GM12878 (cell line): Measurements from ENCODE around the gene ELF2. TPM values are rescaled to one million over a fixed set of nuclear protein-coding genes. Genes with fewer than 3 reads are reported as not detected.

ENCODE experiments used
- BMI1 ChIP-seq: fragments of 450-650 bp; IDR thresholded peaks from 2 replicates; pipeline ENCODE4 v1.6.1; 2016; ENCODE audit warnings: mild to moderate bottlenecking, moderate library complexity, borderline replicate concordance
- CEBPB ChIP-seq, 2 experiments: fragments of 150-350 bp in 1 of 2; IDR thresholded peaks; 2 replicates each; pipeline ENCODE4 v1.6.1; 2012 to 2014; ENCODE audit warnings: low read depth in 2 of 2, low read length in 2 of 2, borderline replicate concordance in 1 of 2, inconsistent platforms in 1 of 2
- IKZF2 ChIP-seq, 2 experiments: fragments of 450-650 bp; IDR thresholded peaks; 2 replicates each; pipeline ENCODE4 v1.6.1; 2017; ENCODE audit warnings: mild to moderate bottlenecking in 2 of 2, moderate library complexity in 2 of 2
- MYB ChIP-seq: fragments of 150-350 bp; IDR thresholded peaks from 2 replicates; pipeline ENCODE4 v1.6.1; 2014; ENCODE audit warnings: mild to moderate bottlenecking, low read depth, low read length, borderline replicate concordance
- MYC ChIP-seq: IDR thresholded peaks from 2 replicates; pipeline ENCODE4 v1.6.1; 2011; ENCODE audit warnings: mild to moderate bottlenecking, low read length, moderate library complexity, inconsistent platforms; ENCODE audit not compliant: insufficient read depth, insufficient replicate concordance, insufficient read length, severe bottlenecking
- PAX5 ChIP-seq: IDR thresholded peaks from 2 replicates; pipeline ENCODE4 v1.6.1; 2011; ENCODE audit warnings: low read depth, low read length, borderline replicate concordance
- PAX8 ChIP-seq: fragments of 450-650 bp; IDR thresholded peaks from 2 replicates; pipeline ENCODE4 v1.6.1; 2017; ENCODE audit warnings: mild to moderate bottlenecking, moderate library complexity
- POLR2AphosphoS2 ChIP-seq: IDR thresholded peaks from 2 replicates; pipeline ENCODE4 v1.6.1; 2011; ENCODE audit warnings: low read depth, mild to moderate bottlenecking, low read length, improper control_type of control experiment, moderate library complexity
- RUNX3 ChIP-seq: IDR thresholded peaks from 2 replicates; pipeline ENCODE4 v1.6.1; 2012; ENCODE audit warnings: low read length, inconsistent platforms
- YY1 ChIP-seq: IDR thresholded peaks from 2 replicates; pipeline ENCODE4 v1.6.1; 2011; ENCODE audit warnings: low read depth, mild to moderate bottlenecking, low read length
- ZZZ3 ChIP-seq: IDR thresholded peaks from 2 replicates; pipeline ENCODE4 v1.6.1; 2011; ENCODE audit warnings: low read depth; ENCODE audit not compliant: control insufficient read depth, insufficient read length
- polyA plus RNA-seq, 11 experiments: library from polyadenylated mRNA; depleted of rRNA in 4 of 11; unstranded in 6 of 11; stranded (reverse) in 5 of 11; fragments of >200 nt; fragmentation: Nextera tagmentation in 4 of 11; fragmentation: Illumina TruSeq in 1 of 11; extraction: Ambion mirVana in 4 of 11; extraction: Trizol in 1 of 11; gene quantifications; 1 replicate in 1 of 11; 2 replicates in 10 of 11; pipeline versions ENCODE4 v1.2.1 to v1.2.3, GENCODE V29; 2011 to 2016; ENCODE audit warnings: inconsistent platforms in 2 of 11, missing spikeins in 2 of 11, low read depth in 1 of 11
- total RNA-seq, 4 experiments: library from RNA; depleted of rRNA in 3 of 4; stranded (reverse); fragments of >200 nt in 3 of 4; fragmentation: Illumina TruSeq in 1 of 4; extraction: Trizol in 1 of 4; gene quantifications; 2 replicates each; pipeline versions ENCODE4 v1.2.1 to v1.2.3, GENCODE V29; 2013 to 2021
- TF ChIP-seq, protein P1 (sequence below): fragments of 450-650 bp; formaldehyde crosslinking; IDR thresholded peaks from 2 replicates; pipeline ENCODE4 v1.5.0; 2022; ENCODE audit warnings: mild to moderate bottlenecking, missing genetic modification characterization
- TF ChIP-seq, protein P2 (sequence below): IDR thresholded peaks from 2 replicates; pipeline ENCODE4 v1.6.1; 2011; ENCODE audit warnings: low read depth, mild to moderate bottlenecking, low read length, moderate library complexity, borderline replicate concordance; ENCODE audit errors: extremely low read depth
- TF ChIP-seq, protein P3 (sequence below): fragments of 450-650 bp; IDR thresholded peaks from 2 replicates; pipeline ENCODE4 v1.6.1; 2016; ENCODE audit warnings: mild to moderate bottlenecking
- TF ChIP-seq, protein P4 (sequence below): fragments of 450-650 bp; IDR thresholded peaks from 2 replicates; pipeline ENCODE4 v1.6.1; 2017; ENCODE audit warnings: borderline replicate concordance
- TF ChIP-seq, protein P5 (sequence below): fragments of 450-650 bp; formaldehyde crosslinking; IDR thresholded peaks from 2 replicates; pipeline ENCODE4 v1.4.0; 2022; ENCODE audit warnings: mild to moderate bottlenecking, moderate library complexity

Gene ELF2
- total and polyA plus RNA-seq, 10 of the 15 experiments (the other 5 are each of a cell fraction or from before 2014, with no cell fraction given), result 10.5 to 30.1 (median 20.5) TPM

DNA sequence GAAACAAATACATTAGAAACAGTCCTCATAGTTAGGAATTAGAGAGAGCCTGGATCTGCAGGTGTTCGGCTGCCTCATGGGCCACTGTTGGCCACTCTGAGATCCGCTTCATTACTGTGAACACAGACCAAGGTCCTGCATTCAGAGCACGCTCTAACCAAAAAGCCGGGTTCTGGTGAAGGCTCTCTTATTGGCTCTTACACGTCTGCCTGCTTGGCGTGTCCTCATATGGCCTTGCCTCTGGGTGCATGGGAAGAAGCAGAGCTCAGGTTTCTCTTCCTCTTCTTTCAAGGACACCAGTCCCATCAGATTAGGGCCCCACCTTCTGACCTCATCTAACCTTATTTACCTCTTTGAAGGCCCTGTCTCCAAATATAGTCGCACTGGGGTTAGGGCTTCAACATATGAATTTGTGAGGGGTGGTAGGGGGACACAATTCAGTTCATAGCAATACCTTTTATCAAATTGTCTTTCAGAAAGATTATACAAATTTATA, 37.1 kb upstream of the ELF2 start (continued):
- TF ChIP-seq, protein P1, sequence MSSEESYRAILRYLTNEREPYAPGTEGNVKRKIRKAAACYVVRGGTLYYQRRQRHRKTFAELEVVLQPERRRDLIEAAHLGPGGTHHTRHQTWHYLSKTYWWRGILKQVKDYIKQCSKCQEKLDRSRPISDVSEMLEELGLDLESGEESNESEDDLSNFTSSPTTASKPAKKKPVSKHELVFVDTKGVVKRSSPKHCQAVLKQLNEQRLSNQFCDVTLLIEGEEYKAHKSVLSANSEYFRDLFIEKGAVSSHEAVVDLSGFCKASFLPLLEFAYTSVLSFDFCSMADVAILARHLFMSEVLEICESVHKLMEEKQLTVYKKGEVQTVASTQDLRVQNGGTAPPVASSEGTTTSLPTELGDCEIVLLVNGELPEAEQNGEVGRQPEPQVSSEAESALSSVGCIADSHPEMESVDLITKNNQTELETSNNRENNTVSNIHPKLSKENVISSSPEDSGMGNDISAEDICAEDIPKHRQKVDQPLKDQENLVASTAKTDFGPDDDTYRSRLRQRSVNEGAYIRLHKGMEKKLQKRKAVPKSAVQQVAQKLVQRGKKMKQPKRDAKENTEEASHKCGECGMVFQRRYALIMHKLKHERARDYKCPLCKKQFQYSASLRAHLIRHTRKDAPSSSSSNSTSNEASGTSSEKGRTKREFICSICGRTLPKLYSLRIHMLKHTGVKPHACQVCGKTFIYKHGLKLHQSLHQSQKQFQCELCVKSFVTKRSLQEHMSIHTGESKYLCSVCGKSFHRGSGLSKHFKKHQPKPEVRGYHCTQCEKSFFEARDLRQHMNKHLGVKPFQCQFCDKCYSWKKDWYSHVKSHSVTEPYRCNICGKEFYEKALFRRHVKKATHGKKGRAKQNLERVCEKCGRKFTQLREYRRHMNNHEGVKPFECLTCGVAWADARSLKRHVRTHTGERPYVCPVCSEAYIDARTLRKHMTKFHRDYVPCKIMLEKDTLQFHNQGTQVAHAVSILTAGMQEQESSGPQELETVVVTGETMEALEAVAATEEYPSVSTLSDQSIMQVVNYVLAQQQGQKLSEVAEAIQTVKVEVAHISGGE (CRISPR knock-in tag), result no peak
- TF ChIP-seq PAX8, result no peak
- TF ChIP-seq CEBPB (IDR thresholded peaks at IDR 0.05; ENCODE audit: borderline replicate concordance in 1 of 2, low read depth in 2 of 2, low read length in 2 of 2), result no peak
- no peak for TF ChIP-seq MYC
- no peak for TF ChIP-seq POLR2AphosphoS2
- no peak for TF ChIP-seq ZZZ3
- no peak for TF ChIP-seq YY1
- TF ChIP-seq, protein P2, sequence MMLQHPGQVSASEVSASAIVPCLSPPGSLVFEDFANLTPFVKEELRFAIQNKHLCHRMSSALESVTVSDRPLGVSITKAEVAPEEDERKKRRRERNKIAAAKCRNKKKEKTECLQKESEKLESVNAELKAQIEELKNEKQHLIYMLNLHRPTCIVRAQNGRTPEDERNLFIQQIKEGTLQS, result no peak
- no peak for TF ChIP-seq BMI1
- TF ChIP-seq IKZF2 (IDR thresholded peaks at IDR 0.05), result peak; percentile 54 to 69
- TF ChIP-seq, protein P3, sequence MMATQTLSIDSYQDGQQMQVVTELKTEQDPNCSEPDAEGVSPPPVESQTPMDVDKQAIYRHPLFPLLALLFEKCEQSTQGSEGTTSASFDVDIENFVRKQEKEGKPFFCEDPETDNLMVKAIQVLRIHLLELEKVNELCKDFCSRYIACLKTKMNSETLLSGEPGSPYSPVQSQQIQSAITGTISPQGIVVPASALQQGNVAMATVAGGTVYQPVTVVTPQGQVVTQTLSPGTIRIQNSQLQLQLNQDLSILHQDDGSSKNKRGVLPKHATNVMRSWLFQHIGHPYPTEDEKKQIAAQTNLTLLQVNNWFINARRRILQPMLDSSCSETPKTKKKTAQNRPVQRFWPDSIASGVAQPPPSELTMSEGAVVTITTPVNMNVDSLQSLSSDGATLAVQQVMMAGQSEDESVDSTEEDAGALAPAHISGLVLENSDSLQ, result no peak
- TF ChIP-seq RUNX3, result peak; percentile 48; the same call in 1 of the 2 replicates
- TF ChIP-seq MYB, result no peak
- TF ChIP-seq, protein P4, sequence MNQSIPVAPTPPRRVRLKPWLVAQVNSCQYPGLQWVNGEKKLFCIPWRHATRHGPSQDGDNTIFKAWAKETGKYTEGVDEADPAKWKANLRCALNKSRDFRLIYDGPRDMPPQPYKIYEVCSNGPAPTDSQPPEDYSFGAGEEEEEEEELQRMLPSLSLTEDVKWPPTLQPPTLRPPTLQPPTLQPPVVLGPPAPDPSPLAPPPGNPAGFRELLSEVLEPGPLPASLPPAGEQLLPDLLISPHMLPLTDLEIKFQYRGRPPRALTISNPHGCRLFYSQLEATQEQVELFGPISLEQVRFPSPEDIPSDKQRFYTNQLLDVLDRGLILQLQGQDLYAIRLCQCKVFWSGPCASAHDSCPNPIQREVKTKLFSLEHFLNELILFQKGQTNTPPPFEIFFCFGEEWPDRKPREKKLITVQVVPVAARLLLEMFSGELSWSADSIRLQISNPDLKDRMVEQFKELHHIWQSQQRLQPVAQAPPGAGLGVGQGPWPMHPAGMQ, result no peak
- no peak for TF ChIP-seq PAX5
- TF ChIP-seq, protein P5, sequence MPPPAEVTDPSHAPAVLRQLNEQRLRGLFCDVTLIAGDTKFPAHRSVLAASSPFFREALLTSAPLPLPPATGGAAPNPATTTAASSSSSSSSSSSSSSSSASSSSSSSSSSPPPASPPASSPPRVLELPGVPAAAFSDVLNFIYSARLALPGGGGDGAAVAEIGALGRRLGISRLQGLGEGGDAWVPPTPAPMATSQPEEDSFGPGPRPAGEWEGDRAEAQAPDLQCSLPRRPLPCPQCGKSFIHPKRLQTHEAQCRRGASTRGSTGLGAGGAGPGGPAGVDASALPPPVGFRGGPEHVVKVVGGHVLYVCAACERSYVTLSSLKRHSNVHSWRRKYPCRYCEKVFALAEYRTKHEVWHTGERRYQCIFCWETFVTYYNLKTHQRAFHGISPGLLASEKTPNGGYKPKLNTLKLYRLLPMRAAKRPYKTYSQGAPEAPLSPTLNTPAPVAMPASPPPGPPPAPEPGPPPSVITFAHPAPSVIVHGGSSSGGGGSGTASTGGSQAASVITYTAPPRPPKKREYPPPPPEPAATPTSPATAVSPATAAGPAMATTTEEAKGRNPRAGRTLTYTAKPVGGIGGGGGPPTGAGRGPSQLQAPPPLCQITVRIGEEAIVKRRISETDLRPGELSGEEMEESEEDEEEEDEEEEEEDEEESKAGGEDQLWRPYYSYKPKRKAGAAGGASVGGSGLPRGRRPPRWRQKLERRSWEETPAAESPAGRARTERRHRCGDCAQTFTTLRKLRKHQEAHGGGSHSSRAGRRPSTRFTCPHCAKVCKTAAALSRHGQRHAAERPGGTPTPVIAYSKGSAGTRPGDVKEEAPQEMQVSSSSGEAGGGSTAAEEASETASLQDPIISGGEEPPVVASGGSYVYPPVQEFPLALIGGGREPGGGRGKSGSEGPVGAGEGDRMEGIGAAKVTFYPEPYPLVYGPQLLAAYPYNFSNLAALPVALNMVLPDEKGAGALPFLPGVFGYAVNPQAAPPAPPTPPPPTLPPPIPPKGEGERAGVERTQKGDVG (CRISPR knock-in tag), result no peak
